Gastrocnemius medialis (tissue), 4 donors: ENCODE results near the gene FBXL5.

Source experiments
- CTCF ChIP-seq, 5 experiments: fragments of 450-650 bp in 3 of 5; fragments of 200-600 bp in 2 of 5; sonication (generic) in 2 of 5; IDR thresholded peaks in 4 of 5; conservative IDR thresholded peaks in 1 of 5; 1 replicate in 4 of 5; 2 replicates in 1 of 5; pipeline ENCODE4 v1.5.1; 2016 to 2019; ENCODE audit warnings: antibody characterized with exemption in 5 of 5, mild to moderate bottlenecking in 3 of 5, moderate library complexity in 3 of 5
- POLR2A ChIP-seq, 2 donors: fragments of 450-650 bp; IDR thresholded peaks; one replicate each; pipeline ENCODE4 v1.6.1; 2017; ENCODE audit warnings: antibody characterized with exemption in 2 of 2, mild to moderate bottlenecking in 2 of 2, moderate library complexity in 2 of 2

- no peak for TF ChIP-seq CTCF (IDR thresholded peaks at IDR 0.05 in 4 of 5, conservative IDR thresholded peaks at IDR 0.05 in 1 of 5)
- TF ChIP-seq POLR2A (IDR thresholded peaks at IDR 0.05) = no peak
Measured at GRCh38 chr4:15592799-15593198, 62.4 kb downstream of the FBXL5 start.
